Kidney (tissue), 14 donors: ENCODE results near the gene HPSE2. TPM values are rescaled to one million over a fixed set of nuclear protein-coding genes. Genes with fewer than 3 reads are reported as not detected.

ENCODE experiments used
- DNase-seq, 5 donors: peaks; one replicate each; pipeline ENCODE4 v3.0.0-alpha.2; 2013 to 2020
- FAIRE-seq: peaks from 2 replicates; lab custom pipeline; 2012; peaks lifted over from hg19 to GRCh38; lab: Jason Lieb, UNC
- H3K27ac ChIP-seq, 2 donors: one replicate each; pipeline ENCODE4 v1.7.0; 2013; ENCODE audit warnings: low read depth in 2 of 2, low read length in 2 of 2, inconsistent platforms in 1 of 2
- H3K27me3 ChIP-seq: one replicate; pipeline ENCODE4 v1.7.1; 2013; ENCODE audit warnings: low read length, inconsistent platforms; ENCODE audit not compliant: control insufficient read depth, insufficient read depth
- H3K36me3 ChIP-seq, 3 donors: one replicate each; pipeline versions ENCODE4 v1.7.0 to v1.7.1; 2013; ENCODE audit warnings: low read length in 3 of 3, control low read depth in 1 of 3, inconsistent platforms in 1 of 3; ENCODE audit not compliant: insufficient read depth in 3 of 3, control insufficient read depth in 2 of 3
- H3K4me1 ChIP-seq, 3 donors: one replicate each; pipeline versions ENCODE4 v1.7.0 to v1.7.1; 2013; ENCODE audit warnings: low read length in 3 of 3, inconsistent platforms in 1 of 3, low read depth in 1 of 3; ENCODE audit not compliant: control insufficient read depth in 2 of 3, insufficient read depth in 2 of 3
- H3K4me3 ChIP-seq, 3 donors: one replicate each; pipeline versions ENCODE4 v1.7.0 to v1.8.1; 2013; ENCODE audit warnings: low read length in 3 of 3, control low read depth in 1 of 3, inconsistent platforms in 1 of 3
- H3K9ac ChIP-seq, 3 donors: one replicate each; pipeline versions ENCODE4 v1.7.0 to v1.7.1; 2013; ENCODE audit warnings: low read length in 3 of 3, control low read depth in 1 of 3, inconsistent platforms in 1 of 3
- H3K9me3 ChIP-seq, 3 donors: one replicate each; pipeline versions ENCODE4 v1.7.0 to v1.7.1; 2013; ENCODE audit warnings: low read length in 3 of 3, control low read depth in 1 of 3, inconsistent platforms in 1 of 3; ENCODE audit not compliant: control insufficient read depth in 2 of 3, insufficient read depth in 1 of 3
- CTCF ChIP-seq: IDR thresholded peaks from 3 replicates; pipeline ENCODE4 v1.5.1; 2012; ENCODE audit warnings: mild to moderate bottlenecking, moderate library complexity, borderline replicate concordance; ENCODE audit not compliant: insufficient read depth; ENCODE audit errors: extremely low read depth
- intact Hi-C: fragments of 100-400 bp; cut with DNase I; formaldehyde crosslinking; loops from one replicate; pipeline ENCODE4 v1.11.1; 2022
- polyA plus RNA-seq: library from polyadenylated mRNA; stranded (reverse); fragments of 350-450 nt; fragmentation: Illumina TruSeq; extraction: RNeasy Lipid Tissue Mini Kit (QIAGEN cat#74804); gene quantifications from one replicate; pipeline ENCODE4 v1.2.3, GENCODE V29; 2014; ENCODE audit warnings: low read depth, low replicate concordance; ENCODE audit not compliant: insufficient read depth
- total RNA-seq: library from RNA; stranded (reverse); fragmentation: NEBNext Ultra II Directional; extraction: Animal tissue kit (Norgen Biotek cat#: 25700); gene quantifications from one replicate; pipeline ENCODE4 v1.2.1, GENCODE V29; 2021
- donor health status: control.
- donor health status: control.
- donor health status: control.
- donor health status: control.
- donor health status: control.
- donor health status: DM: yes; HTN: yes; CAD: no.
- donor health status: Normal renal cell carcinoma (clear cell type).

Gene HPSE2
- total and polyA plus RNA-seq, 2 donors from 2014 or later = 1.4 to 3.0 TPM

GRCh38 chr10:98576096-98576495 lies 659.6 kb downstream of the HPSE2 start:
- Histone ChIP-seq H3K9me3 (no peaks in the 10 kb centered on the region), H3K27me3 (no peaks in the 10 kb centered on the region), H3K4me3 (no peak overlapping the region), H3K36me3 (no peaks in the 10 kb centered on the region), H3K9ac (no peak overlapping the region), H3K4me1 (no peaks in the 10 kb centered on the region), H3K27ac (no peak overlapping the region)
- intact Hi-C loops = no loop called here
- no peak for TF ChIP-seq CTCF
- FAIRE-seq (no peak), DNase-seq (no peak)

GRCh38 chr10:98572594-98572993 lies 663.1 kb downstream of the HPSE2 start:
- no peaks in the 10 kb centered on the region for H3K36me3 ChIP-seq
- H3K9me3 ChIP-seq = no peaks in the 10 kb centered on the region
- no peak overlapping the region for H3K27ac ChIP-seq
- DNase-seq (no peak), FAIRE-seq (no peak)
- no peak overlapping the region for H3K4me3 ChIP-seq
- no peak overlapping the region for H3K9ac ChIP-seq
- no peak for TF ChIP-seq CTCF
- intact Hi-C loops = no loop called here
- no peaks in the 10 kb centered on the region for H3K4me1 ChIP-seq
- no peaks in the 10 kb centered on the region for H3K27me3 ChIP-seq

GRCh38 chr10:98570834-98571233 lies 664.8 kb downstream of the HPSE2 start:
- Histone ChIP-seq H3K27me3 (no peaks in the 10 kb centered on the region), H3K36me3 (no peaks in the 10 kb centered on the region), H3K27ac (no peak overlapping the region), H3K9ac (no peak overlapping the region), H3K9me3 (no peaks in the 10 kb centered on the region), H3K4me1 (no peaks in the 10 kb centered on the region), H3K4me3 (no peak overlapping the region)
- intact Hi-C loops = no loop called here
- peak in 2 of 5 donors; percentile 56 to 79 for DNase-seq
- no peak for FAIRE-seq
- TF ChIP-seq CTCF = no peak

- DNase-seq = peak in 4 of 5 donors; percentile 29 to 69 (median 54)
These were observed 665.8 kb downstream of the HPSE2 start for GRCh38 chr10:98569853-98570252.

More at GRCh38 chr10:98569853-98570252, 665.8 kb downstream of the HPSE2 start:
- H3K36me3 ChIP-seq = no peaks in the 10 kb centered on the region
- no peaks in the 10 kb centered on the region for H3K9me3 ChIP-seq
- no peak for TF ChIP-seq CTCF
- no peaks in the 10 kb centered on the region for H3K4me1 ChIP-seq
- intact Hi-C loops = no loop called here
- H3K9ac ChIP-seq = no peak overlapping the region
- no peak for FAIRE-seq
- H3K27me3 ChIP-seq = no peaks in the 10 kb centered on the region
- H3K4me3 ChIP-seq = no peak overlapping the region
- H3K27ac ChIP-seq = no peak overlapping the region
